Cardiac muscle cell (in vitro differentiated cells and primary cell): ENCODE data around the gene GFPT2. TPM values are rescaled to one million over a fixed set of nuclear protein-coding genes. Genes with fewer than 3 reads are reported as not detected.

Experiments
- DNase-seq, 2 donors: peaks; one replicate each; pipeline versions ENCODE4 v3.0.0 to v3.0.0-alpha.2; 2010 to 2017; ENCODE audit warnings: low read depth in 1 of 2, low spot score in 1 of 2
- H3K27ac ChIP-seq: fragments of 200-600 bp; sonication (generic); 2 replicates; pipeline ENCODE4 v1.5.1; 2016
- H3K27me3 ChIP-seq: fragments of 200-600 bp; sonication (generic); 2 replicates; pipeline ENCODE4 v1.6.0; 2016; ENCODE audit warnings: control low read depth
- H3K36me3 ChIP-seq: fragments of 200-600 bp; sonication (generic); 2 replicates; pipeline ENCODE4 v1.5.1; 2016; ENCODE audit warnings: control low read depth
- H3K4me1 ChIP-seq: fragments of 200-600 bp; sonication (generic); 2 replicates; pipeline ENCODE4 v1.8.1; 2017; ENCODE audit warnings: low read depth, mild to moderate bottlenecking, mixed run types
- H3K4me3 ChIP-seq: fragments of 200-600 bp; sonication (generic); 2 replicates; pipeline ENCODE4 v1.5.1; 2016; ENCODE audit warnings: mild to moderate bottlenecking
- H3K9me3 ChIP-seq: fragments of 200-600 bp; sonication (generic); 2 replicates; pipeline ENCODE4 v1.5.1; 2017; ENCODE audit warnings: low read depth, mild to moderate bottlenecking, control low read depth
- polyA plus RNA-seq: library from polyadenylated mRNA; unstranded; fragments of >200 nt; fragmentation: Nextera tagmentation; extraction: Ambion mirVana; gene quantifications from 2 replicates; pipeline ENCODE4 v1.2.1, GENCODE V29; 2016
- total RNA-seq: library from RNA; depleted of rRNA; stranded (reverse); fragments of >200 nt; gene quantifications from 2 replicates; pipeline ENCODE4 v1.2.3, GENCODE V29; 2016
- TF ChIP-seq, protein P1 (sequence below): IDR thresholded peaks from 2 replicates; pipeline ENCODE4 v1.5.1; 2012; ENCODE audit warnings: low read depth, mild to moderate bottlenecking, low read length

Gene GFPT2
- total and polyA plus RNA-seq, 2 experiments from 2014 or later = 37.7 to 39.8 TPM

DNA sequence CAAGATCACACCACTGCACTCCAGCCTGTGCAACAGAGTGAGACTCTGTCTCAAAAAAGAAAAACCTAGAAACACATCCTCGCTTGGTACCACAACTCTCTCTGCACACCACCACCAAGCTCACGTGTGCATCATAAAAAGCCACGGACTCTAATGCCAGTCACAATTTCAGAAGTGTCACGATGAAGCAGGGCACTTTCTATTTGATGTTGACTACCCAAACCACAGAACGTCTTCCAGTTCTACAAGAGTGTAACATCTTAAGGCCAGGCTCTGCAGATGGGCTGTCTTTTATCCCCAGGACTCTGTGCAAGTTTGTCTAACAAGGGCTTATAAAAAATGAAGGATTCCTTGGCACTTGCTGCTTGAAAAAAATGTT is 22.9 kb downstream of the GFPT2 start:
- Histone ChIP-seq H3K27ac (no peak overlapping the region), H3K36me3 (peaks cover 28% of the 10 kb centered on the region)
- TF ChIP-seq, protein P1, sequence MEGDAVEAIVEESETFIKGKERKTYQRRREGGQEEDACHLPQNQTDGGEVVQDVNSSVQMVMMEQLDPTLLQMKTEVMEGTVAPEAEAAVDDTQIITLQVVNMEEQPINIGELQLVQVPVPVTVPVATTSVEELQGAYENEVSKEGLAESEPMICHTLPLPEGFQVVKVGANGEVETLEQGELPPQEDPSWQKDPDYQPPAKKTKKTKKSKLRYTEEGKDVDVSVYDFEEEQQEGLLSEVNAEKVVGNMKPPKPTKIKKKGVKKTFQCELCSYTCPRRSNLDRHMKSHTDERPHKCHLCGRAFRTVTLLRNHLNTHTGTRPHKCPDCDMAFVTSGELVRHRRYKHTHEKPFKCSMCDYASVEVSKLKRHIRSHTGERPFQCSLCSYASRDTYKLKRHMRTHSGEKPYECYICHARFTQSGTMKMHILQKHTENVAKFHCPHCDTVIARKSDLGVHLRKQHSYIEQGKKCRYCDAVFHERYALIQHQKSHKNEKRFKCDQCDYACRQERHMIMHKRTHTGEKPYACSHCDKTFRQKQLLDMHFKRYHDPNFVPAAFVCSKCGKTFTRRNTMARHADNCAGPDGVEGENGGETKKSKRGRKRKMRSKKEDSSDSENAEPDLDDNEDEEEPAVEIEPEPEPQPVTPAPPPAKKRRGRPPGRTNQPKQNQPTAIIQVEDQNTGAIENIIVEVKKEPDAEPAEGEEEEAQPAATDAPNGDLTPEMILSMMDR = no peak

GRCh38 chr5:180329606-180330269 is 23.4 kb downstream of the GFPT2 start:
- Histone ChIP-seq H3K27ac (no peak overlapping the region), H3K36me3 (peaks cover 22% of the 10 kb centered on the region)

More for the DNA sequence above, 22.9 kb downstream of the GFPT2 start:
- peaks cover 6% of the 10 kb centered on the region for H3K4me1 ChIP-seq
- H3K9me3 ChIP-seq = no peaks in the 10 kb centered on the region
- no peaks in the 10 kb centered on the region for H3K27me3 ChIP-seq
- H3K4me3 ChIP-seq = no peak overlapping the region
- DNase-seq = no peak

GRCh38 chr5:180329138-180329435 is 24.0 kb downstream of the GFPT2 start:
- Histone ChIP-seq H3K27me3 (no peaks in the 10 kb centered on the region), H3K4me1 (peaks cover 6% of the 10 kb centered on the region), H3K27ac (no peak overlapping the region), H3K4me3 (no peak overlapping the region), H3K9me3 (no peaks in the 10 kb centered on the region), H3K36me3 (peaks cover 20% of the 10 kb centered on the region)
- TF ChIP-seq, protein P1 = no peak
- no peak for DNase-seq

More at GRCh38 chr5:180329606-180330269, 23.4 kb downstream of the GFPT2 start:
- TF ChIP-seq, protein P1 = no peak
- H3K4me3 ChIP-seq = no peak overlapping the region
- H3K4me1 ChIP-seq = peaks cover 6% of the 10 kb centered on the region
- no peaks in the 10 kb centered on the region for H3K27me3 ChIP-seq
- no peak for DNase-seq
- H3K9me3 ChIP-seq = no peaks in the 10 kb centered on the region

DNA sequence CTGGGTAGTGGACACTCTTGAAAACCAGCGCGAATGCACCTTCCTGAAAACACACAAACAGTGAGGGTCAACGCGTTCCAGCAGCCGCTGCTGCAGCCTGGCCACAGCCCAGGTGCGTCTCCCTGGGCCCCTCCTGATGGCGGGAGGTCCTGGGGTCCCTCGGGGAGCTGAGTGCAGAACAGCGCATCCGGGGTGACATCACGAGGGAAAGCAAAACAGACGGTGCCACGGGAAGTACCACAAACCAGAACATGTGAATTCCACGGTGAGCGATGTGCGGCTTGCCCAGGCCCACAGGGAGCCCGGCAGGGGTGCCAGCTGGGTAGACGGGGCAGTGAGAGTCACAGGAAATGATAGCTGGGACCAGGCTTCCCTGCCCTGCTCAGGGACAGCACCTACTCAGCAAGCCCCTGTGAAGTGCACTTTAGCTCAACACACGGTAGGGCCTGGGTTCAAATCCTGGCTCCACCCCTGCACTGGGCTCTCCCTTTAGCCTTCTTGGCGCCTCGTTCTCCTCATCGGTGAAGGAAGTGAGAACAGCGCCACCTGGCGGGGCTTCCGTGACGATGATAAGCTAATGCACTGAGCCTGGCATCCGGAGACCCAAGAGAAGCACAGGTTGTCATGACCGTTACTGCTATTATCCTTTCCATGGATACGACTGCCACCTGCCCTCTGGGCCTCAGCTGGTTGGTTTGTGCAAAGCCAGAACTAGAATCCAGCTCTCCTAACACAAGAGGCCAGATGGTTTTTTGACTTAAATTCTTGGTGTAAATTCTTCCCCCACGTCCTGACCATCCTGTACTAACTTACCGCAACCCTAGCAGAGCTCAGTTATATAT is 24.6 kb downstream of the GFPT2 start:
- no peak overlapping the region for H3K4me3 ChIP-seq
- no peaks in the 10 kb centered on the region for H3K9me3 ChIP-seq
- H3K27ac ChIP-seq = no peak overlapping the region
- TF ChIP-seq, protein P1 = peak; percentile 71
- H3K27me3 ChIP-seq = no peaks in the 10 kb centered on the region
- DNase-seq = peak; percentile 77 to 84
- H3K36me3 ChIP-seq = peaks cover 23% of the 10 kb centered on the region
- H3K4me1 ChIP-seq = peaks cover 6% of the 10 kb centered on the region

DNA sequence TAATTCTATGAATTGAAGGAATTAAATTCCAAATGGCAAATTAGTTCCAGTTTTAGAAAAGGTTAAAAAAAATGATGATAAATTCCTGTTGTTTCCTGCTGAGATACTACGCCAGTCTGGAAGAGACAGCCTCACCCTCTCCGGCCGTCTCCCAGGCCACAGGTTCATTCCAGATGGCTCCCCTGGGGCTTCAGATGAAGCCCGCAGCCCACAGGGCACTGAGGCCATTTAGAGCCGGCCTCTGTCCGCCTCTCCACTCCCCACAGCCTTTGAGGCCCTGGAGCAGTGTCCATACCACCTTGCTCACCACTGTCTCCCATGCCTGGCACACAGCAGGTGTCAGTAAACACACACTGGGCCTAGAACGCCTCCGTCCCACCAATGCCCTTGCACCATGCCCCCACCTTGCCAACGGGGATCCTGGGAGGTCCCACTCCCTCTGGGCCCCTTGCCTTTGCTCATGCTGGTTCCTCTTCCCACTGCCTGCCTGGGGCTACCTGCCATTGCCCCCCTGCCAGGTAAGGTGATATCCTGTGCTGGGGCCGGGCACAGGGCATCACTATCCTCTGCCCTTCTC is 26.1 kb downstream of the GFPT2 start:
- TF ChIP-seq, protein P1 = no peak
- Histone ChIP-seq H3K36me3 (peaks cover 29% of the 10 kb centered on the region), H3K4me3 (no peak overlapping the region), H3K27ac (no peak overlapping the region), H3K4me1 (peaks cover 6% of the 10 kb centered on the region), H3K27me3 (no peaks in the 10 kb centered on the region), H3K9me3 (no peaks in the 10 kb centered on the region)
- no peak for DNase-seq
